ENCODE data around the gene OVOL2.

OVOL2 gene

DNA sequence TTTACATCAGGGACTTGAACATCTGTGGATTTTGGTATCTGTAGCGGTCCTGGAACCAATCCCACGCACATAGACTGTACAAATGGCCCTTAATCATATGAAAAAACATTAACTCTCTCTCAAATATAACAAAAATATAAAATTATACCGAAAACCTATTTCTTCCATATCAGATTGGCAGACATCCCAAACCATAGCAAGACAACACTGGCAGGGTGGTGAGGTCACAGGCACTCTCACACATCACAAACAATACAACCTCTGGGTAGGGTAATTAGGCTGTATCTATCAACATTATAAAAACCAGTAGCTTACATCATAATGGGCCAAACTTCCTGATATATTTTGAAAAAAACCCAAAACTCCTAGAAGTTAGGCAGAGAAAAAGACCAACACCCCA, 40.9 kb downstream of the OVOL2 start:
- no peak for DNase-seq

GRCh38 chr20:18014411-18014810, 43.3 kb downstream of the OVOL2 start:
- DNase-seq = peak in 5 of 58 donors; percentile 20 to 47 (median 26)

DNA sequence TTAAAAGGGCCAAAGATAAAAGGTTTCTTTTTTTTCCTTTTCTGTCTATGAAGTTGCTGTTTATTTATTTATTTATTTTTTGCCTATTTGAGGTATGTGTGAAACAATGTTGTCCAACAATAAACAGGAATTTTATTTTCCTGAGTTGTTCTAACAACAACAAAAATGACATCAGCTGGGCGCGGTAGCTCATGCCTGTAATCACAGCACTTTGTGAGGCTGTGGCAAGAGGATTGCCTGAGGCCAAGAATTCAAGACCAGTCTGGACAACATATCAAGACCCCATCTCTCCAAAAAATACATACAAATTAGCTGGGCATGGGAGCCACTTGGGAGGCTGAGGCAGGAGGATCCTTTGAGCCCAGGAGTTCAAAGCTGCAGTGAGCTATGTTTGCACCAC, 44.8 kb downstream of the OVOL2 start:
- no peak for DNase-seq

DNA sequence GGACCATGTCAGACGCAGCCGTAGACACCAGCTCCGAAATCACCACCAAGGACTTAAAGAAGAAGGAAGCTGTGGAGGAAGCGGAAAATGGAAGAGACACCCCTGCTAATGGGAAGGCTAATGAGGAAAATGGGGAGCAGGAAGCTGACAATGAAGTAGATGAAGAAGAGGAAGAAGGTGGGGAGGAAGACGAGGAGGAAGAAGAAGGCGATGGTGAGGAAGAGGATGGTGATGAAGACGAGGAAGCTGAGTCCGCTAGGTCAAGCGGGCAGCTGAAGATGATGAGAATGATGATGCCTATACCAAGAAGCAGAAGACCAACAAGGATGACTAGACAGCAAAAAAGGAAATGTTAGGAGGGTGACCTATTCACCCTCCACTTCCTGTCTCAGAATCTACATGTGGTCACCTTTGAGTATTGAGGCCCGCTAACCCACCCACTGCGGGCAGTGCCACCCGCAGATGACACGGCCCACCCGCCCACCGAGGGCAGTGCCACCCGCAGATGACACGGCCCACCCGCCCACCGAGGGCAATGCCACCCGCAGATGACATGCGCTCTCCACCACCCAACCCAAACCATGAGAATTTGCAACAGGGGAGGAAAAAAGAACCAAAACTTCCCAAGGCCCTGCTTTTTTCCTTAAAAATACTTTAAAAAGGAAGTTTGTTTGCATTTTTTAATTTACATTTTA, 45.6 kb downstream of the OVOL2 start:
- no peak for DNase-seq

GRCh38 chr20:18011482-18011881, 46.2 kb downstream of the OVOL2 start:
- no peak for DNase-seq

DNA sequence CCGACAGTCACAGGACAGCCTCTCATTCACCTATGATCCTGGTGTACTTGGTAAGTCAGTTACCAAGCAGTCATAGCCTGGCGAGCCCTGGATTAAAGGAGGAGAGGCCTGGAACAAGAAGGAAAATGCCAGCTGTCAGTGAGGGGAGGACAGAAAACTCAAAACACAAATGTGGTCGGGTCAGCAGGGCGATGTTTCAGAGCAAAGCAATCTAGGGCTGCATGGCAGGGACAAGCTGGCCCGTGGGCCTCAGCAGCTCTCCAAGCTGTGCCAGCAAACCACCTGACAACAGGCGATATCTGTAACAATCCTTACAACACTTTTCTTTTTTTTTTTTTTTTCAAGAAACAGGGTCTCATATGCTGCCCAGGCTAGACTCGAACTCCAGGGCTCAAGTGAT, 48.6 kb downstream of the OVOL2 start:
- no peak for DNase-seq

DNA sequence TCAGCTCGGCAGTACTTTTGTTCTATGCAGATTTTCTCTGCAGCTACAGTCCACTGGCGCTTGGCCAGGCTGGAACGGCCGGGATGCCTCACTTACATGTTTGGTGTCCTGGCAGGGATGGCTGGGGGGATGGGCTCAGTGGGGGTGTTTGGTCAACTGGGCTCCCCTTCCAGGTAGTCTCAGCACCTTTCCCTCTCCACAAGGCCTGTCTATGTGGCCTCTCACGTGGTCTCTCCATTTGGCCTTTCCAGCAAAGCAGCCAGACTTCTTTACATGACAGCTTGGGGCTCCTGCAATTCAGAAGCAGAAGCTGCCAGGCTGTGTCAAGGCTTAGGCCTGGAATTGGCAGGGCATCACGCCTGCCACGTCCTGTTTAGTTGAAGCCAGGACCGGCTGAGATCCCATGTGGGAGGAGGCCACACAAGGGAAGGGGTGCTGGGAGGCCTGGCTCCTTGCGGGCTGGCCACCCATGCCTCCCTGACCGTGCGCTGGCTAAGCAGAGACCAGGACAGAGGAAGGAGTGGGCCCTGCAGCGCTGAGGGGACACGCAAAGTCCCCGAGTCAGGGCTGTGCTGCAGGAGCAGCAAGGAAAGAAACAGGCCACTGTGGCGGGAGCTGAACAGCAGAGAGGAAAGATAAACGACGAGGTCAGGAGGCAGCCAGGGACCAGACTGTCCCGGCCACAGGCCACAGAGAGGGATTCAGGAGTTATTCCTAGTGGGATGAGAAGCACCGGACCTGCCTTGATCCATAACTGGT, 50.0 kb downstream of the OVOL2 start:
- DNase-seq = peak in 10 of 58 donors; percentile 8 to 64 (median 30)

DNA sequence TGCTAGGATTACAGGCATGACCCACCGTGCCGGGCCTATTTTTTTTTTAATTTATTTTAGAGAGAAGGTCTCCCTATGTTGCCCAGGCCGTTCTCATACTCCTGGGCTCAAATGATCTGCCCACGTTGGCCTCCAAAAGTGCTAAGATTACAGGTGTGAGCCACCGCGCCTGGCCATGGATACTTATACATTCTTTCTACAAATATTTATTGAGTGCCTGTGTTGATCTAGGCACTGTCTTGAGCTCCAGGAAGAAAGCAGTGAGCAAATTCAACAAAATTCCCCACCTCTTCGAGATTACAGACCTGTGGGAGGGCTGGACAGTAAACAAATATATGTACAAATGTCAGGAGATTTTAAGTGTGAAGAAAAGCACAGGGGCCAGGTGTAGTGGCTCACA, 51.0 kb downstream of the OVOL2 start:
- DNase-seq = no peak

DNA sequence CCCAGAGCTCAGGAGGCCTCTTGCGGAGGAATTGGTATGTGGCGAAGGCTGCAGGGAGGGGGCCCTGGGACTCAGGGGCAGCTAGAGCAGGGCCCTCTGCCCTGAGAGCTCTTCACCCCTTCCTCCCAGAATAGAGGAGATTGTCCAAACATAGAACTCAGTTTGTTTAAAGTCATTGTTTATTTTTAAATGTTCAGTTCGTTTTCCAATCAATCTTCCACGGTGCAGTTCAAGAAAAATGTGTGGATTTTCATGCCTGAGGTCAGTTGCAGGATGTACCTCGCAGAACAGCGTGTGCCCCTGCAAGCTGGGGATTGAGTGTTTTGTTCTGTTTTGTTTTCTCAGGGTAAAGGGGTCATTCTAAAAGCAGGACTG, 51.7 kb downstream of the OVOL2 start:
- no peak for DNase-seq

DNA sequence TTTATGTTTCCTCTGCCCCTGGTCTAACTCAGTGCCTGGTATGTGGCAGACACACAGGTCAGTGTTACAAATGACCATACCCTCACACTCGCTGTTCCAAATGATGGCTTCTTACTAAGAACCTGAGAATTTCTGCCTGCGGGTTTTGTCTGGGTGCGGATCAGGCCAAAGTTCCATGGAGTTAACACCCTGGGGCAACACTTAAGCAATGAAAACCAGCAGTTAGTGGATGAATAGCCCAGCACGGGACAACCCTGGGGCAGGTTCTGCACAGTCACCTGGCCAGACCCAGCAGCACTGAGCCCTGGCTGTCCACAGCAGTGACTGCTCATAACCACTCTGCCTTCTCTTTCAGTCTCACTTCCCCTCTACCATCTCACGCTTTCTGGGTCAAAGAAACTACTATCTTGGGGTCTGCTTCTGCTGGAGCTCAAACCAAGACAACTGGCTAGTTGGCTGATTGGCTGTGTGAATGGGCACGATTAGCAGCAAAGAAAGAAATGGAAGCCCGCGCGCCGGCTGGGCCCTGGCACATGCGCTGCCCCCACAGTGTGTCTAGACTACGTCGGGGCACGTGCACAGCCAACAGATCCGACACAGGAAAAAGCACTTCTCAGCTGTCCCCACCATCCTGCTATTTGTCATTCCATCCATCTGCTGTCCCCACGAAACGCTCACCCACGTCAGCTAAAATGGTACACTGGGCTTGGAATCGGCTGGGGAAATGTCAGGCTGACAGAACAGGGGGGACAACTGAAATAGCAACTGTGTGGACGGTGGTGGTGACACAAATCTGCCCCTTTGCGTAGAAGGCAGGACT, 52.3 kb downstream of the OVOL2 start:
- peak in 37 of 58 donors; percentile 6 to 78 (median 44) for DNase-seq

- DNase-seq = no peak
These were observed 53.2 kb downstream of the OVOL2 start for GRCh38 chr20:18004384-18005031.

GRCh38 chr20:18003897-18004296, 53.8 kb downstream of the OVOL2 start:
- DNase-seq = no peak

DNA sequence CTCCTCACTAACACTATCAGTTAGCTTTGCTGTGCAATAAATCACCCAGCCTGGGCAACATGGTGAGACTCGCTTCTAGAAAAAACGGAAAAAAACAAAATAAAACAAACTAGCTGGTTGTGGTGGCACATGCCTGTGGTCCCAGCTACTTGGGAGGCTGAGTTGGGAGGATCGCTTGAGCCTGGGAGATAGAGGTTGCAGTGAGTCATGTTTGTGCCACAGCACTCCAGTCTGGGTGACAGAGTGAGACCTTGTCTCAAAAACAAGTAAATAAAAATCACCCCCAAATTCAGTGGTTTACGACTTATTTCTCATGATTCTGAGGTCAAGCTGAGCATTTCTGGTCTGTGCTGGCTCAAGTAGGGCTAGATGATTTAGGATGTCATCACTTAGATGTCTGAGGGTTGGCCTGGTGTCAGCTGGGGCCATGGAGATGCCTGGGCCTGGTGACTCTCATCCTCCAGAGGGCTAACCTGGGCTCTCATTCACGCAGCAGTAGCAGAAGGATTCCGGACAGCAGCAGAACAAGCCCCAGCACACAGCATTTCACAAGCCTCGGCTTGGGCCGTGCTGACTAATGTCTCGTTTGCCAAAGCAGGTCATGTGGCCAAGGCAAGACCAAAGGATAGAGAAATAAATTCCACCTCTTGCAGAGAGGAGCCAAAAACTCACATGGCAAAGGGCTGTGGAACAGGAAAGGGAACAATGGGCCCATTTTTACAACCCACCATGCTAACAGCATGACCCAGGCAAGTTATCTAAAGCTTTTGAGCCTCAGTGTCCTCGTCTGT, 56.4 kb downstream of the OVOL2 start:
- DNase-seq = peak in 43 of 58 donors; percentile 10 to 77 (median 29)

- DNase-seq = peak in 2 of 58 donors; percentile 20 to 31
These were observed 58.1 kb downstream of the OVOL2 start for GRCh38 chr20:17999566-17999965.

DNA sequence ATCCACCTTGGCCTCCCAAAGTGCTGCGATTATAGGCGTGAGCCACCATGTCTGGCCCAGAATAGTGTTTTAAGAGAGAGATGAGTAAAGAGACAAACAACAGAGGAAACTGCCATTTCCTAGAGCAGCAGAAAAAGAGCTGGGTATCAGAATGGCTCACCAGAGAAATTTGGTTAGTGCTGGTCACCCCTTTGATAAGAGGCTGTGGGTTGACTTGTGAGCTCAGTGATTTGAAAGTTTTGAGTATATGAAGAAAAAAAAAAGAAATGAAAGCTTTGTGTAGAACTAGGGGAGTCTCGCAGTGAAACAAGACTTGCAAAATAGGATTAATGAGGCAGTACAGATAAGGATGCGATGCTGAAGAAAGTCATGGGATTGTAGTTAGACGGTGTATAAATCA, 59.3 kb downstream of the OVOL2 start:
- no peak for DNase-seq

DNA sequence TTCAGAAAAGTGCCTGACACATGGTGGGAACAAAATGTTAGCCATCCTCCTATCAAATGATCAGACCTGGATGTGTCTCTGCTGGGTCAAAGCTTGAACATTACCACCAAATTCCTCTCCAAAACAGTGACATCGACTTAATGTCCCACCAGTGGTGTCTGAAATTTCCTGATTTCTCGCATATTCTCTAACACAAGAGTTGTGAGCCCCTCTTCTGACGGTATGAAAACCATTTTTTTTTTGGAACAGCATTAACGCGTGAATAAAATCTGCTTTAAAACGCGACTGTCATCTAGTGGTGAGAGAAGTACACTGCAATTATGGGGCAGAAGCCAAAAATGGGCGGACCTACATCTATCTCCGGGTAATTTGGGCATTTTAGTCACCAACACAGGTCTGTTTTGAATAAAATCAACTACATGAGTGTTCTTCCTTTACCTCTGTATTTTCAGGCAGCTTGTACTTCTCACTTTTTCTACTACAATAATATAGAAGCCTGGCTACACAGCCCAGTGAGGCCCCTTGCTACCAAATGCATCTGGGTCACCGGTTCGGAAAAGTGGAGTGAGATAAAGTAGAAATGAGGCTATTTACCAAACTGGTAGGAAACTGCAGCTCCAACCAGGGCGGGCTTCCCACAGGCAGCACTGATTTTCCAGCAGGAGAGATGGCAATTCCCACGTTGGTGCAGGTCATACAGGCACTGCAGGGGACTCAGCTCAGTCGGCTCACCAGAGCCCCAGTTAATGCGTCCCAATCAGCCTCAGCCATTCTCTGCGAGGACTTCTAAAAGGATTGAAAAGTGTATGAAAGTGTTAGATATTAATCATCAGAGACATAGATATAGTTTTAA, 61.5 kb downstream of the OVOL2 start:
- DNase-seq = peak in 11 of 58 donors; percentile 4 to 54 (median 25)

DNA sequence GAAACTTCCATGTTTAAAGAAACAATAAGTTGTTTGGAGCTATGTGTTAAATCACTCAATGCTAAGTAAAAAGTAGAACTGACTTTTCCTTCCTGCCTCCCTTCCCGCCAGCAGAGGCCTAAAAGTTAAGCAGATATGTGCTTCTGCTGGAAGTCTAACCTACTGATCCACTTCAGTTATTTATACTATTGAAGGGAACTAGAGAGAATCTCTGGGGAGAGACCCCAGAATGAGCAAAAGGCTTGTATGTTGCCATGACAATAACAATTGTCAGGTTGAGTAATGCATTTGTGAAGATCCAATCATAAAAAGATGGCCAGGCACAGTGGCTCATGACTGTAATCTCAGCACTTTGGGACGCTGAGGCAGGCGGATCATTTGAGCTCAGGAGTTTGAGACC, 64.2 kb downstream of the OVOL2 start:
- no peak for DNase-seq

DNA sequence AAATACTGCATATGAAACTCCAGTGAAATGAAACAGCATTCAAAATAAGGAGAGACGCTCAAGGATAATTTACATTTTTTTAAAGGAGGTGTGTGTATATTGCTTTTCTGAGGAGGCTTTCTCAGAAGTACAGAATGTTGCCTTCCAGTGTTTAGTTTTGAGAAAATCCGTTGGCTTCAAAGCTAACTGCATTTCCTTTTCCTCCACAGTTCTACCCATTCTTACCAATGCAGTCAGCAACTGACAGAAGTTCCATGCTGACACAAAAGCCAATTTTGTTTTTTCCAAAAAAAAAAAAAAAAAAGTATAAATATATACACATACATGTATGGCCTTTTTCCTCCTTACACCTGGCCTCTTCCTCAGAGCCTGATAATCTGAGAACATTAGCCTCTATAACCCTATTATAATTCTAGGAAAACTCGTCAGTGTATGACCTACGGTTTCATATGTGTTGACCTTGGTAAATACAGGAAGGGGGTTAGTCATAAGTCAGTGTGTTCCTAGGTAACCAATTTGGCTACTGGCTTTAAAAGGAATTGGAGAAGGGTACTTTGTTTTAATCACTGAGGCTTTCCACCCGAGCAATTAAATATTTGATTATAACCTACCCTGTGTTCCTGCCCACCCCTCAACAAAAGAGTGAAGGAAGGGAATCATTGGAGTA, 64.7 kb downstream of the OVOL2 start:
- DNase-seq = no peak

- DNase-seq = no peak
These were observed 65.5 kb downstream of the OVOL2 start for GRCh38 chr20:17992224-17992637.
